Vagina (tissue), 2 donors: Measurements from ENCODE around the gene PACS1. TPM values are rescaled to one million over a fixed set of nuclear protein-coding genes. Genes with fewer than 3 reads are reported as not detected.
"Not testable (repeated sequence)": the region's sequence is repeated elsewhere in the genome, so short reads cannot be mapped to it uniquely, and the experiment has no call there.

ENCODE experiments used
- DNase-seq, 2 donors: peaks; one replicate each; pipeline ENCODE4 v3.0.0-alpha.2; 2017; ENCODE audit errors: extremely low spot score in 2 of 2
- H3K27ac ChIP-seq: fragments of 200-600 bp; sonication (generic); one replicate; pipeline ENCODE4 v1.5.1; 2019
- H3K27me3 ChIP-seq: fragments of 200-600 bp; sonication (generic); one replicate; pipeline ENCODE4 v1.5.1; 2019
- H3K36me3 ChIP-seq, 2 donors: fragments of 200-600 bp; sonication (generic); one replicate each; pipeline ENCODE4 v1.5.1; 2017 to 2019
- H3K4me1 ChIP-seq: fragments of 200-600 bp; sonication (generic); one replicate; pipeline ENCODE4 v1.5.1; 2019
- H3K4me3 ChIP-seq, 2 donors: fragments of 200-600 bp; sonication (generic); 1 replicate in 1 of 2; 2 replicates in 1 of 2; pipeline ENCODE4 v1.5.1; 2016 to 2019
- H3K9me3 ChIP-seq: fragments of 200-600 bp; sonication (generic); one replicate; pipeline ENCODE4 v1.5.1; 2019
- POLR2A ChIP-seq, 2 donors: fragments of 450-650 bp; IDR thresholded peaks; one replicate each; pipeline ENCODE4 v1.6.1; 2017; ENCODE audit warnings: antibody characterized with exemption in 2 of 2, mild to moderate bottlenecking in 2 of 2, moderate library complexity in 2 of 2
- POLR2AphosphoS5 ChIP-seq, 2 donors: sonication (generic); formaldehyde crosslinking; IDR thresholded peaks; one replicate each; pipeline ENCODE4 v1.9.0; 2017; ENCODE audit warnings: antibody characterized with exemption in 2 of 2, mild to moderate bottlenecking in 2 of 2, low read depth in 1 of 2; ENCODE audit not compliant: insufficient read depth in 1 of 2
- intact Hi-C: fragments of 100-400 bp; cut with DNase I; formaldehyde crosslinking; loops from one replicate; pipeline ENCODE4 v1.15.1; 2023
- total RNA-seq: library from RNA; depleted of rRNA; stranded (reverse); fragments of >200 nt; gene quantifications from one replicate; pipeline ENCODE4 v1.2.3, GENCODE V29; 2016
- TF ChIP-seq, protein P1 (sequence below), 3 experiments: fragments of 450-650 bp in 2 of 3; fragments of 200-600 bp in 1 of 3; sonication (generic) in 1 of 3; IDR thresholded peaks; one replicate each; pipeline ENCODE4 v1.5.1; 2017 to 2019; ENCODE audit warnings: antibody characterized with exemption in 3 of 3, mild to moderate bottlenecking in 2 of 3, moderate library complexity in 2 of 3

PACS1 gene
- total RNA-seq, 1 donor from 2014 or later: 66.0 TPM

- no peaks in the 10 kb centered on the region for H3K9me3 ChIP-seq
- DNase-seq: no peak
- no peak for TF ChIP-seq POLR2AphosphoS5 (IDR thresholded peaks at IDR 0.05; ENCODE audit: insufficient read depth in 1 of 2, low read depth in 1 of 2)
- TF ChIP-seq POLR2A (IDR thresholded peaks at IDR 0.05): no peak
- TF ChIP-seq, protein P1, sequence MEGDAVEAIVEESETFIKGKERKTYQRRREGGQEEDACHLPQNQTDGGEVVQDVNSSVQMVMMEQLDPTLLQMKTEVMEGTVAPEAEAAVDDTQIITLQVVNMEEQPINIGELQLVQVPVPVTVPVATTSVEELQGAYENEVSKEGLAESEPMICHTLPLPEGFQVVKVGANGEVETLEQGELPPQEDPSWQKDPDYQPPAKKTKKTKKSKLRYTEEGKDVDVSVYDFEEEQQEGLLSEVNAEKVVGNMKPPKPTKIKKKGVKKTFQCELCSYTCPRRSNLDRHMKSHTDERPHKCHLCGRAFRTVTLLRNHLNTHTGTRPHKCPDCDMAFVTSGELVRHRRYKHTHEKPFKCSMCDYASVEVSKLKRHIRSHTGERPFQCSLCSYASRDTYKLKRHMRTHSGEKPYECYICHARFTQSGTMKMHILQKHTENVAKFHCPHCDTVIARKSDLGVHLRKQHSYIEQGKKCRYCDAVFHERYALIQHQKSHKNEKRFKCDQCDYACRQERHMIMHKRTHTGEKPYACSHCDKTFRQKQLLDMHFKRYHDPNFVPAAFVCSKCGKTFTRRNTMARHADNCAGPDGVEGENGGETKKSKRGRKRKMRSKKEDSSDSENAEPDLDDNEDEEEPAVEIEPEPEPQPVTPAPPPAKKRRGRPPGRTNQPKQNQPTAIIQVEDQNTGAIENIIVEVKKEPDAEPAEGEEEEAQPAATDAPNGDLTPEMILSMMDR (IDR thresholded peaks at IDR 0.05): no peak
- no peaks in the 10 kb centered on the region for H3K36me3 ChIP-seq
- H3K4me1 ChIP-seq: peaks cover 43% of the 10 kb centered on the region
- H3K27me3 ChIP-seq: no peaks in the 10 kb centered on the region
- intact Hi-C loops: no loop called here
- no peak overlapping the region for H3K27ac ChIP-seq
- no peak overlapping the region for H3K4me3 ChIP-seq
These were observed 42.8 kb downstream of the PACS1 start for GRCh38 chr11:66112601-66113499.

DNA sequence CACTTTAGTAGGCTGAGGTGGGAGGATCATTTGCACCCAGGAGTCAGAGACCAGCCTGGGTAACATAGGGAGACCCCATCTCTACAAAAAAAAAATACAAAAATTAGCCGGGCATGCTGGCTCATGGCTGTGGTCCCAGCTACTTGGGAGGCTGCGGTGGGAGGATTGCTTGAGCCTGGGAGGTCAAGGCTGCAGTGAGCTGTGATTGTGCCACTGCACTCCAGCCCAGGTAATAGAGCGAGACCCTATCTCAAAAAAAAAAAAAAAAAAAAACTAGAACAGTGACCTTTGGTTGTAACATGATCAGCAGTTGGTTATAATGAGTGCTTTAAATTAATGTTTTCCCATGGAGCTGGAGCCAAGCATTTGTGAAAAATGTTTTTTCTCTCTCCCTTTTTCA is 44.9 kb downstream of the PACS1 start:
- H3K4me3 ChIP-seq, H3K27ac ChIP-seq, H3K27me3 ChIP-seq, DNase-seq, intact Hi-C loops, H3K36me3 ChIP-seq, H3K9me3 ChIP-seq: not testable (repeated sequence)
- peaks cover 54% of the 10 kb centered on the region for H3K4me1 ChIP-seq

- no peaks in the 10 kb centered on the region for H3K36me3 ChIP-seq
- no peak for DNase-seq
- H3K9me3 ChIP-seq: no peaks in the 10 kb centered on the region
- no peaks in the 10 kb centered on the region for H3K27me3 ChIP-seq
- H3K27ac ChIP-seq: no peak overlapping the region
- peaks cover 53% of the 10 kb centered on the region for H3K4me1 ChIP-seq
- TF ChIP-seq POLR2A (IDR thresholded peaks at IDR 0.05) (no peak), POLR2AphosphoS5 (IDR thresholded peaks at IDR 0.05; ENCODE audit: insufficient read depth in 1 of 2, low read depth in 1 of 2) (no peak)
- no peak overlapping the region for H3K4me3 ChIP-seq
- intact Hi-C loops: no loop called here
These were observed 45.7 kb downstream of the PACS1 start for GRCh38 chr11:66115638-66116301.

DNA sequence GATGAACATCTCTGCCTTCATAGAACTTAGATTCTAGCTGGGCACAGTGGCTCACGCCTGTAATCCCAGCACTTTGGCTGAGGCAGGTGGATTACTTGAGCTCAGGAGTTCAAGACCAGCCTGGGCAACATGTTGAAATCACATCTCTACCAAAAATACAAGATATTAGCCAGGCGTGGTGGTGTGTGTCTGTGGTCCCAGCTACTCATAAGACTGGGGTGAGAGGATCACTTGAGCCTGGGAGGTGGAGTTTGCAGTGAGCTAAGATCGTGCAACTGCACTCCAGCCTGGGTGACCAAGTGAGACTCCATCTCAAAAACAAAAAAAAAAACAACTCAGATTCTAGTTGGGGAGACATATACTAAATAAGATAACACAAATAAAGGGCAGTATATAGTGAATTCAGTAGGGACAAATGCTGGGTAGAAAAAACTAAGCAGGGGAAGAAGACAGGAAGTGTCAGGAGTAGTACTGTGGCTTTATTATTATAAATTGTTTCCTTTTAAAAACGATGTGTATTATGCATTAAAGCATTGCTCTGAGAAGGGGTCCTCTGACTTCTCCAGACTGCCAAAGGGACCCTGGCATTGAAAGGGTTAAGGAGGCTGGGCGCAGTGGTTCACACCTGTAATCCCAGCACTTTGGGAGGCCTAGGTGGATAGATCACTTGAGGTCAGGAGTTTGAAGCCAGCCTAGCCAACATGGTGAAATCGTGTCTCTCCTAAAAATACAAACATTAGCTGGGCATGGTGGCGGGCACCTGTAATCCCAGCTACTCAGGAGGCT is 46.7 kb downstream of the PACS1 start:
- no peak for DNase-seq
- intact Hi-C loops: no loop called here
- TF ChIP-seq, protein P1 (IDR thresholded peaks at IDR 0.05): no peak
- TF ChIP-seq POLR2AphosphoS5 (IDR thresholded peaks at IDR 0.05; ENCODE audit: insufficient read depth in 1 of 2, low read depth in 1 of 2): no peak
- TF ChIP-seq POLR2A (IDR thresholded peaks at IDR 0.05): no peak
- H3K27ac ChIP-seq: no peak overlapping the region
- H3K36me3 ChIP-seq: no peaks in the 10 kb centered on the region
- no peaks in the 10 kb centered on the region for H3K9me3 ChIP-seq
- H3K4me1 ChIP-seq: peaks cover 43% of the 10 kb centered on the region
- H3K4me3 ChIP-seq: no peak overlapping the region
- H3K27me3 ChIP-seq: no peaks in the 10 kb centered on the region

- H3K27ac ChIP-seq: no peak overlapping the region
These were observed 48.8 kb downstream of the PACS1 start for GRCh38 chr11:66118847-66119246.

More at GRCh38 chr11:66118847-66119246, 48.8 kb downstream of the PACS1 start:
- intact Hi-C loops: no loop called here
- TF ChIP-seq POLR2AphosphoS5 (IDR thresholded peaks at IDR 0.05; ENCODE audit: insufficient read depth in 1 of 2, low read depth in 1 of 2): no peak
- TF ChIP-seq, protein P1 (IDR thresholded peaks at IDR 0.05): no peak
- no peak for TF ChIP-seq POLR2A (IDR thresholded peaks at IDR 0.05)
- Histone ChIP-seq H3K36me3 (no peaks in the 10 kb centered on the region), H3K4me3 (no peak overlapping the region), H3K9me3 (no peaks in the 10 kb centered on the region), H3K4me1 (peaks cover 27% of the 10 kb centered on the region), H3K27me3 (no peaks in the 10 kb centered on the region)
- DNase-seq: no peak
